Common myeloid progenitor, CD34-positive (primary cell): Measurements from ENCODE around the gene PARPBP.
A peak's percentile ranks its signal among the peaks of the same experiment; 100 is the strongest.

ENCODE experiments used
- CTCF ChIA-PET: fragments of 350-600 bp; sonication (Branson Sonifier 250); formaldehyde crosslinking; loops from one replicate; lab custom pipeline; 2021; ENCODE audit warnings: antibody characterized with exemption; lab: Charles Lee
- POLR2A ChIA-PET: fragments of 350-600 bp; sonication (Branson Sonifier 250); formaldehyde crosslinking; loops from one replicate; lab custom pipeline; 2021; ENCODE audit warnings: antibody characterized with exemption; lab: Charles Lee
- DNase-seq, 3 donors: peaks; one replicate each; pipeline versions ENCODE4 v3.0.0 to v3.0.0-alpha.2; 2013
- H3K27ac ChIP-seq, 2 experiments: 1 replicate in 1 of 2; 2 replicates in 1 of 2; pipeline ENCODE4 v1.7.0; 2013; ENCODE audit warnings: inconsistent platforms in 2 of 2, low read length in 2 of 2, mild to moderate bottlenecking in 2 of 2, low read depth in 1 of 2, moderate library complexity in 1 of 2; ENCODE audit not compliant: severe bottlenecking in 2 of 2, insufficient read depth in 1 of 2, poor library complexity in 1 of 2
- H3K27me3 ChIP-seq, 5 experiments: replicated peaks in 2 of 5; 1 replicate in 3 of 5; 2 replicates in 2 of 5; pipeline versions ENCODE4 v1.6.1 to v1.7.0; 2013; ENCODE audit warnings: low read length in 4 of 5, mild to moderate bottlenecking in 2 of 5, moderate library complexity in 2 of 5, inconsistent platforms in 1 of 5; ENCODE audit not compliant: insufficient read depth in 5 of 5, control insufficient read depth in 4 of 5
- H3K36me3 ChIP-seq, 4 experiments: 1 replicate in 2 of 4; 2 replicates in 2 of 4; pipeline versions ENCODE4 v1.6.1 to v1.7.0; 2013; ENCODE audit warnings: low read length in 3 of 4, control low read depth in 1 of 4, mild to moderate bottlenecking in 1 of 4; ENCODE audit not compliant: control insufficient read depth in 4 of 4, insufficient read depth in 4 of 4
- H3K4me1 ChIP-seq, 4 experiments: 1 replicate in 3 of 4; 2 replicates in 1 of 4; pipeline versions ENCODE4 v1.6.1 to v1.7.1; 2013; ENCODE audit warnings: low read length in 3 of 4, mild to moderate bottlenecking in 3 of 4, control low read depth in 1 of 4, inconsistent platforms in 1 of 4, moderate library complexity in 1 of 4; ENCODE audit not compliant: control insufficient read depth in 4 of 4, insufficient read depth in 4 of 4; ENCODE audit errors: control extremely low read depth in 1 of 4
- H3K4me3 ChIP-seq, 7 experiments: 1 replicate in 4 of 7; 2 replicates in 3 of 7; pipeline versions ENCODE4 v1.5.1 to v1.7.0; 2013; ENCODE audit warnings: mild to moderate bottlenecking in 7 of 7, low read length in 6 of 7, moderate library complexity in 6 of 7, inconsistent platforms in 2 of 7, low read depth in 2 of 7, control low read depth in 1 of 7; ENCODE audit not compliant: insufficient read depth in 4 of 7, control insufficient read depth in 1 of 7; ENCODE audit errors: extremely low read depth in 1 of 7
- H3K9me3 ChIP-seq, 5 experiments: 1 replicate in 4 of 5; 2 replicates in 1 of 5; pipeline versions ENCODE4 v1.6.1 to v1.7.1; 2013; ENCODE audit warnings: low read length in 4 of 5, mild to moderate bottlenecking in 2 of 5, inconsistent platforms in 1 of 5, low read depth in 1 of 5, moderate library complexity in 1 of 5; ENCODE audit not compliant: control insufficient read depth in 4 of 5, insufficient read depth in 2 of 5; ENCODE audit errors: control extremely low read depth in 1 of 5
- WGBS: methylation state at CpG from one replicate; pipeline ENCODE4 v1.1.5; 2013; ENCODE audit not compliant: insufficient coverage; 5-methylcytosine and 5-hydroxymethylcytosine counted together

Gene PARPBP

GRCh38 chr12:102096855-102097254, 23.1 kb upstream of the PARPBP start:
- H3K36me3 ChIP-seq: peaks cover 0 to 36% (median 15%) of the 10 kb centered on the region in 4 experiments
- ChIA-PET CTCF (interaction anchor here (1.0 to 1.7 kb wide), 5 partner anchors 387 to 672 kb away, joined by 3 to 7 read pairs (median 3); no protein-coding TSS in a partner anchor), POLR2A (no interaction called here)
- H3K4me3 ChIP-seq: no peak overlapping the region
- no peak overlapping the region for H3K27ac ChIP-seq
- no peaks in the 10 kb centered on the region for H3K4me1 ChIP-seq
- 96% methylated on average over 3 of the region's 3 CpGs for WGBS
- DNase-seq: no peak
- H3K9me3 ChIP-seq: no peaks in the 10 kb centered on the region
- H3K27me3 ChIP-seq: no peaks in the 10 kb centered on the region

GRCh38 chr12:102106905-102107304, 13.1 kb upstream of the PARPBP start:
- H3K27me3 ChIP-seq: no peaks in the 10 kb centered on the region
- H3K36me3 ChIP-seq: peaks cover 51 to 89% (median 60%) of the 10 kb centered on the region in 4 experiments
- H3K9me3 ChIP-seq: peaks cover 9 to 31% (median 10%) of the 10 kb centered on the region in 5 experiments
- ChIA-PET POLR2A (no interaction called here), CTCF (no interaction called here)
- H3K4me1 ChIP-seq: no peaks in the 10 kb centered on the region
- H3K4me3 ChIP-seq: no peak overlapping the region
- 100% methylated on average over 2 of the region's 3 CpGs for WGBS
- no peak overlapping the region for H3K27ac ChIP-seq
- DNase-seq: no peak

GRCh38 chr12:102107970-102108369, 12.0 kb upstream of the PARPBP start:
- Histone ChIP-seq H3K4me3 (no peak overlapping the region), H3K4me1 (no peaks in the 10 kb centered on the region), H3K9me3 (peaks cover 9 to 31% (median 10%) of the 10 kb centered on the region in 5 experiments), H3K27ac (no peak overlapping the region), H3K36me3 (peaks cover 51 to 85% (median 61%) of the 10 kb centered on the region in 4 experiments), H3K27me3 (no peaks in the 10 kb centered on the region)
- no peak for DNase-seq
- no CpG with 5 or more reads among the region's 1 CpG for WGBS
- POLR2A ChIA-PET: interaction anchor here (0.6 kb wide), 1 partner anchor 711 kb away, joined by 4 read pairs; no protein-coding TSS in a partner anchor
- CTCF ChIA-PET: no interaction called here

- CTCF ChIA-PET: no interaction called here
These were observed 9.2 kb upstream of the PARPBP start for GRCh38 chr12:102110782-102111181.

GRCh38 chr12:102114212-102114611, 5.8 kb upstream of the PARPBP start:
- H3K27me3 ChIP-seq: no peaks in the 10 kb centered on the region
- no peak overlapping the region for H3K27ac ChIP-seq
- WGBS: 100% methylated on average over 1 of the region's 2 CpGs
- CTCF ChIA-PET: no interaction called here
- POLR2A ChIA-PET: no interaction called here
- DNase-seq: no peak
- peaks cover 0 to 4% (median 0%) of the 10 kb centered on the region in 5 experiments for H3K9me3 ChIP-seq
- H3K4me1 ChIP-seq: peaks cover 0 to 7% (median 6%) of the 10 kb centered on the region in 4 experiments
- peaks cover 18 to 60% (median 30%) of the 10 kb centered on the region in 4 experiments for H3K36me3 ChIP-seq
- H3K4me3 ChIP-seq: no peak overlapping the region

More at GRCh38 chr12:102110782-102111181, 9.2 kb upstream of the PARPBP start:
- Histone ChIP-seq H3K4me1 (no peaks in the 10 kb centered on the region), H3K36me3 (peaks cover 41 to 72% (median 56%) of the 10 kb centered on the region in 4 experiments), H3K4me3 (no peak overlapping the region), H3K27me3 (no peaks in the 10 kb centered on the region), H3K27ac (no peak overlapping the region), H3K9me3 (peaks cover 7 to 25% (median 10%) of the 10 kb centered on the region in 5 experiments)
- DNase-seq: no peak
- POLR2A ChIA-PET: no interaction called here

GRCh38 chr12:102116392-102116791, 3.6 kb upstream of the PARPBP start:
- H3K4me1 ChIP-seq: peaks cover 5 to 21% (median 14%) of the 10 kb centered on the region in 4 experiments
- H3K27me3 ChIP-seq: no peaks in the 10 kb centered on the region
- DNase-seq: no peak
- CTCF ChIA-PET: interaction anchor here (1.2 kb wide), 1 partner anchor 19 kb away, joined by 3 read pairs; no protein-coding TSS in a partner anchor
- H3K36me3 ChIP-seq: peaks cover 6 to 41% (median 13%) of the 10 kb centered on the region in 4 experiments
- no peak overlapping the region for H3K4me3 ChIP-seq
- no peak overlapping the region for H3K27ac ChIP-seq
- 92% methylated on average over 6 of the region's 7 CpGs for WGBS
- POLR2A ChIA-PET: no interaction called here
- no peaks in the 10 kb centered on the region for H3K9me3 ChIP-seq

- no peak for DNase-seq
- peak overlapping the region in 6 of 7 experiments; percentile 27 to 95 (median 89) for H3K4me3 ChIP-seq
- H3K4me1 ChIP-seq: peaks cover 5 to 26% (median 17%) of the 10 kb centered on the region in 4 experiments
- ChIA-PET CTCF (interaction anchor here (0.7 to 1.3 kb wide), 2 partner anchors 20 to 239 kb away, joined by 3 to 4 read pairs; no protein-coding TSS in a partner anchor), POLR2A (no interaction called here)
- no peaks in the 10 kb centered on the region for H3K9me3 ChIP-seq
- H3K27ac ChIP-seq: no peak overlapping the region
- H3K27me3 ChIP-seq: no peaks in the 10 kb centered on the region
- H3K36me3 ChIP-seq: peaks cover 4 to 32% (median 9%) of the 10 kb centered on the region in 4 experiments
- WGBS: 100% methylated on average over 1 of the region's 2 CpGs
These were observed 1.1 kb upstream of the PARPBP start for GRCh38 chr12:102118874-102119273.
